ENCODE measurements around the gene BMP5. TPM values are rescaled to one million over a fixed set of nuclear protein-coding genes. Genes with fewer than 3 reads are reported as not detected.

Gene BMP5
- total RNA-seq, 2 experiments from 2014 or later, result not detected

GRCh38 chr6:55778705-55779104 lies 96.7 kb downstream of the BMP5 start:
- Mint-ChIP-seq H3K27ac (no peak overlapping the region), H3K4me3 (no peak overlapping the region), H3K4me1 (ENCODE audit: low read depth) (no peaks in the 10 kb centered on the region), H3K36me3 (ENCODE audit: low read depth) (no peaks in the 10 kb centered on the region), H3K27me3 (ENCODE audit: low read depth) (no peaks in the 10 kb centered on the region), H3K9me3 (no peaks in the 10 kb centered on the region)
- CTCF ChIA-PET, result no interaction called here
- DNase-seq, result no peak
- intact Hi-C loops (cut with micrococcal nuclease), result no loop called here

GRCh38 chr6:55777469-55777868 lies 97.9 kb downstream of the BMP5 start:
- Mint-ChIP-seq H3K4me3 (no peak overlapping the region), H3K36me3 (ENCODE audit: low read depth) (no peaks in the 10 kb centered on the region), H3K27me3 (ENCODE audit: low read depth) (no peaks in the 10 kb centered on the region), H3K4me1 (ENCODE audit: low read depth) (no peaks in the 10 kb centered on the region), H3K9me3 (no peaks in the 10 kb centered on the region), H3K27ac (no peak overlapping the region)
- CTCF ChIA-PET, result no interaction called here
- intact Hi-C loops (cut with micrococcal nuclease), result no loop called here
- no peak for DNase-seq

- intact Hi-C loops (cut with micrococcal nuclease), result no loop called here
- CTCF ChIA-PET, result interaction anchor here (0.7 kb wide), 1 partner anchor 602 kb away, joined by 3 read pairs; no protein-coding TSS in a partner anchor
- H3K36me3 Mint-ChIP-seq (ENCODE audit: low read depth), result no peaks in the 10 kb centered on the region
- no peak overlapping the region for H3K4me3 Mint-ChIP-seq
- no peak overlapping the region for H3K27ac Mint-ChIP-seq
- H3K4me1 Mint-ChIP-seq (ENCODE audit: low read depth), result no peaks in the 10 kb centered on the region
- DNase-seq, result no peak
- no peaks in the 10 kb centered on the region for H3K9me3 Mint-ChIP-seq
- no peaks in the 10 kb centered on the region for H3K27me3 Mint-ChIP-seq (ENCODE audit: low read depth)
Measured at GRCh38 chr6:55776113-55776512, 99.3 kb downstream of the BMP5 start.

- H3K4me3 Mint-ChIP-seq, result no peak overlapping the region
- no peaks in the 10 kb centered on the region for H3K27me3 Mint-ChIP-seq (ENCODE audit: low read depth)
- H3K4me1 Mint-ChIP-seq (ENCODE audit: low read depth), result no peaks in the 10 kb centered on the region
- intact Hi-C loops (cut with micrococcal nuclease), result no loop called here
- DNase-seq, result no peak
- no peak overlapping the region for H3K27ac Mint-ChIP-seq
- no peaks in the 10 kb centered on the region for H3K9me3 Mint-ChIP-seq
- CTCF ChIA-PET, result no interaction called here
- H3K36me3 Mint-ChIP-seq (ENCODE audit: low read depth), result no peaks in the 10 kb centered on the region
Measured at GRCh38 chr6:55775029-55775318, 100.4 kb downstream of the BMP5 start.

- no peaks in the 10 kb centered on the region for H3K4me1 Mint-ChIP-seq (ENCODE audit: low read depth)
- no peaks in the 10 kb centered on the region for H3K27me3 Mint-ChIP-seq (ENCODE audit: low read depth)
- no peak overlapping the region for H3K4me3 Mint-ChIP-seq
- intact Hi-C loops (cut with micrococcal nuclease), result no loop called here
- CTCF ChIA-PET, result no interaction called here
- no peaks in the 10 kb centered on the region for H3K9me3 Mint-ChIP-seq
- DNase-seq, result no peak
- no peak overlapping the region for H3K27ac Mint-ChIP-seq
- H3K36me3 Mint-ChIP-seq (ENCODE audit: low read depth), result no peaks in the 10 kb centered on the region
Measured at GRCh38 chr6:55774286-55775028, 100.9 kb downstream of the BMP5 start.

- no peak overlapping the region for H3K27ac Mint-ChIP-seq
- CTCF ChIA-PET, result no interaction called here
- no peaks in the 10 kb centered on the region for H3K27me3 Mint-ChIP-seq (ENCODE audit: low read depth)
- H3K9me3 Mint-ChIP-seq, result no peaks in the 10 kb centered on the region
- no peak overlapping the region for H3K4me3 Mint-ChIP-seq
- H3K4me1 Mint-ChIP-seq (ENCODE audit: low read depth), result no peaks in the 10 kb centered on the region
- no peaks in the 10 kb centered on the region for H3K36me3 Mint-ChIP-seq (ENCODE audit: low read depth)
- DNase-seq, result no peak
- intact Hi-C loops (cut with micrococcal nuclease), result no loop called here
Measured at GRCh38 chr6:55773620-55774216, 101.7 kb downstream of the BMP5 start.

- no peaks in the 10 kb centered on the region for H3K27me3 Mint-ChIP-seq (ENCODE audit: low read depth)
- CTCF ChIA-PET, result no interaction called here
- no peak overlapping the region for H3K27ac Mint-ChIP-seq
- H3K9me3 Mint-ChIP-seq, result no peaks in the 10 kb centered on the region
- DNase-seq, result no peak
- H3K36me3 Mint-ChIP-seq (ENCODE audit: low read depth), result no peaks in the 10 kb centered on the region
- intact Hi-C loops (cut with micrococcal nuclease), result no loop called here
- H3K4me3 Mint-ChIP-seq, result no peak overlapping the region
- no peaks in the 10 kb centered on the region for H3K4me1 Mint-ChIP-seq (ENCODE audit: low read depth)
Measured at GRCh38 chr6:55772730-55773129, 102.7 kb downstream of the BMP5 start.

GRCh38 chr6:55759536-55759935 lies 115.9 kb downstream of the BMP5 start:
- intact Hi-C loops (cut with micrococcal nuclease), result no loop called here
- Mint-ChIP-seq H3K27me3 (ENCODE audit: low read depth) (no peaks in the 10 kb centered on the region), H3K4me3 (no peak overlapping the region), H3K36me3 (ENCODE audit: low read depth) (no peaks in the 10 kb centered on the region), H3K4me1 (ENCODE audit: low read depth) (no peaks in the 10 kb centered on the region), H3K27ac (no peak overlapping the region), H3K9me3 (peaks cover 2% of the 10 kb centered on the region)
- CTCF ChIA-PET, result no interaction called here
- no peak for DNase-seq

GRCh38 chr6:55758156-55758937 lies 117.0 kb downstream of the BMP5 start:
- CTCF ChIA-PET, result interaction anchor here (0.6 kb wide), 1 partner anchor 39 kb away, joined by 4 read pairs; no protein-coding TSS in a partner anchor
- Mint-ChIP-seq H3K4me3 (no peak overlapping the region), H3K27ac (no peak overlapping the region), H3K4me1 (ENCODE audit: low read depth) (no peaks in the 10 kb centered on the region), H3K9me3 (peaks cover 1% of the 10 kb centered on the region), H3K27me3 (ENCODE audit: low read depth) (no peaks in the 10 kb centered on the region), H3K36me3 (ENCODE audit: low read depth) (no peaks in the 10 kb centered on the region)
- intact Hi-C loops (cut with micrococcal nuclease), result no loop called here
- DNase-seq, result no peak

GRCh38 chr6:55756531-55757031 lies 118.8 kb downstream of the BMP5 start:
- DNase-seq, result no peak
- no peak overlapping the region for H3K4me3 Mint-ChIP-seq
- no peaks in the 10 kb centered on the region for H3K36me3 Mint-ChIP-seq (ENCODE audit: low read depth)
- H3K4me1 Mint-ChIP-seq (ENCODE audit: low read depth), result no peaks in the 10 kb centered on the region
- no peak overlapping the region for H3K27ac Mint-ChIP-seq
- CTCF ChIA-PET, result no interaction called here
- peaks cover 1% of the 10 kb centered on the region for H3K9me3 Mint-ChIP-seq
- intact Hi-C loops (cut with micrococcal nuclease), result no loop called here
- no peaks in the 10 kb centered on the region for H3K27me3 Mint-ChIP-seq (ENCODE audit: low read depth)

- H3K27me3 Mint-ChIP-seq (ENCODE audit: low read depth), result no peaks in the 10 kb centered on the region
- H3K27ac Mint-ChIP-seq, result no peak overlapping the region
- peaks cover 7% of the 10 kb centered on the region for H3K9me3 Mint-ChIP-seq
- H3K36me3 Mint-ChIP-seq (ENCODE audit: low read depth), result no peaks in the 10 kb centered on the region
- H3K4me1 Mint-ChIP-seq (ENCODE audit: low read depth), result no peaks in the 10 kb centered on the region
- CTCF ChIA-PET, result no interaction called here
- no peak for DNase-seq
- no peak overlapping the region for H3K4me3 Mint-ChIP-seq
- intact Hi-C loops (cut with micrococcal nuclease), result no loop called here
Measured at GRCh38 chr6:55748880-55749279, 126.5 kb downstream of the BMP5 start.

- no peaks in the 10 kb centered on the region for H3K27me3 Mint-ChIP-seq (ENCODE audit: low read depth)
- no peaks in the 10 kb centered on the region for H3K4me1 Mint-ChIP-seq (ENCODE audit: low read depth)
- intact Hi-C loops (cut with micrococcal nuclease), result no loop called here
- no peaks in the 10 kb centered on the region for H3K36me3 Mint-ChIP-seq (ENCODE audit: low read depth)
- H3K4me3 Mint-ChIP-seq, result no peak overlapping the region
- DNase-seq, result no peak
- H3K9me3 Mint-ChIP-seq, result peaks cover 11% of the 10 kb centered on the region
- CTCF ChIA-PET, result no interaction called here
- H3K27ac Mint-ChIP-seq, result no peak overlapping the region
Measured at GRCh38 chr6:55746473-55746872, 128.9 kb downstream of the BMP5 start.

- Mint-ChIP-seq H3K27me3 (ENCODE audit: low read depth) (no peaks in the 10 kb centered on the region), H3K36me3 (ENCODE audit: low read depth) (no peaks in the 10 kb centered on the region), H3K9me3 (peaks cover 5% of the 10 kb centered on the region), H3K27ac (no peak overlapping the region), H3K4me3 (no peak overlapping the region), H3K4me1 (ENCODE audit: low read depth) (no peaks in the 10 kb centered on the region)
- no peak for DNase-seq
- CTCF ChIA-PET, result no interaction called here
- intact Hi-C loops (cut with micrococcal nuclease), result no loop called here
Measured at GRCh38 chr6:55734256-55734655, 141.1 kb downstream of the BMP5 start.
